Karpas-422 (cell line): ENCODE results near the gene TUBA4A. TPM values are rescaled to one million over a fixed set of nuclear protein-coding genes. Genes with fewer than 3 reads are reported as not detected.

Experiments
- DNase-seq: peaks from one replicate; pipeline ENCODE4 v3.0.0-alpha.2; 2015
- H2AFZ ChIP-seq: fragments of 200-600 bp; sonication (generic); 2 replicates; pipeline ENCODE4 v1.6.1; 2014; ENCODE audit warnings: antibody characterized with exemption, low read length, mixed read lengths
- H3K27ac ChIP-seq: fragments of 200-600 bp; sonication (generic); 2 replicates; pipeline ENCODE4 v1.5.1; 2014; ENCODE audit warnings: mild to moderate bottlenecking, low read length, moderate library complexity
- H3K27me3 ChIP-seq: fragments of 200-600 bp; sonication (generic); 2 replicates; pipeline ENCODE4 v1.6.1; 2014; ENCODE audit warnings: low read length, mixed read lengths
- H3K36me3 ChIP-seq: fragments of 200-600 bp; sonication (generic); 2 replicates; pipeline ENCODE4 v1.6.1; 2014; ENCODE audit warnings: low read length, mixed read lengths; ENCODE audit not compliant: insufficient read depth
- H3K4me1 ChIP-seq: fragments of 200-600 bp; sonication (generic); 2 replicates; pipeline ENCODE4 v1.6.1; 2014; ENCODE audit warnings: mild to moderate bottlenecking, low read length, mixed read lengths
- H3K4me2 ChIP-seq: fragments of 200-600 bp; sonication (generic); 2 replicates; pipeline ENCODE4 v1.6.1; 2014; ENCODE audit warnings: low read length, low read depth, mild to moderate bottlenecking; ENCODE audit not compliant: poor library complexity, severe bottlenecking
- H3K4me3 ChIP-seq: fragments of 200-600 bp; sonication (generic); 2 replicates; pipeline ENCODE4 v1.5.1; 2014; ENCODE audit warnings: mild to moderate bottlenecking, antibody characterized with exemption, low read length, mixed read lengths
- H3K79me2 ChIP-seq: fragments of 200-600 bp; sonication (generic); 2 replicates; pipeline ENCODE4 v1.6.1; 2014; ENCODE audit warnings: mild to moderate bottlenecking, low read length, mixed read lengths
- H3K9ac ChIP-seq: fragments of 200-600 bp; sonication (generic); 2 replicates; pipeline ENCODE4 v1.6.0; 2014; ENCODE audit warnings: low read length
- H3K9me2 ChIP-seq: fragments of 200-600 bp; sonication (generic), shearing (Covaris generic); replicated peaks from 2 replicates; pipeline ENCODE4 v1.6.0; 2014; ENCODE audit warnings: mild to moderate bottlenecking, low read length, moderate library complexity; ENCODE audit not compliant: insufficient read depth
- H3K9me3 ChIP-seq: fragments of 300-700, 200-600 bp; sonication (generic); 2 replicates; pipeline ENCODE4 v1.6.1; 2014; ENCODE audit warnings: low read length, mixed read lengths
- H4K20me1 ChIP-seq: fragments of 200-600 bp; sonication (generic); 2 replicates; pipeline ENCODE4 v1.6.1; 2014; ENCODE audit warnings: mild to moderate bottlenecking, antibody characterized with exemption, low read length, low read depth; ENCODE audit not compliant: insufficient read depth
- total RNA-seq: library from RNA; depleted of rRNA; stranded (reverse); fragments of >200 nt; shearing (Covaris generic); gene quantifications from 2 replicates; pipeline ENCODE4 v1.2.3, GENCODE V29; 2014; ENCODE audit warnings: low replicate concordance

Gene TUBA4A
- total RNA-seq, 1 experiment from 2014 or later, result 61.8 TPM

DNA sequence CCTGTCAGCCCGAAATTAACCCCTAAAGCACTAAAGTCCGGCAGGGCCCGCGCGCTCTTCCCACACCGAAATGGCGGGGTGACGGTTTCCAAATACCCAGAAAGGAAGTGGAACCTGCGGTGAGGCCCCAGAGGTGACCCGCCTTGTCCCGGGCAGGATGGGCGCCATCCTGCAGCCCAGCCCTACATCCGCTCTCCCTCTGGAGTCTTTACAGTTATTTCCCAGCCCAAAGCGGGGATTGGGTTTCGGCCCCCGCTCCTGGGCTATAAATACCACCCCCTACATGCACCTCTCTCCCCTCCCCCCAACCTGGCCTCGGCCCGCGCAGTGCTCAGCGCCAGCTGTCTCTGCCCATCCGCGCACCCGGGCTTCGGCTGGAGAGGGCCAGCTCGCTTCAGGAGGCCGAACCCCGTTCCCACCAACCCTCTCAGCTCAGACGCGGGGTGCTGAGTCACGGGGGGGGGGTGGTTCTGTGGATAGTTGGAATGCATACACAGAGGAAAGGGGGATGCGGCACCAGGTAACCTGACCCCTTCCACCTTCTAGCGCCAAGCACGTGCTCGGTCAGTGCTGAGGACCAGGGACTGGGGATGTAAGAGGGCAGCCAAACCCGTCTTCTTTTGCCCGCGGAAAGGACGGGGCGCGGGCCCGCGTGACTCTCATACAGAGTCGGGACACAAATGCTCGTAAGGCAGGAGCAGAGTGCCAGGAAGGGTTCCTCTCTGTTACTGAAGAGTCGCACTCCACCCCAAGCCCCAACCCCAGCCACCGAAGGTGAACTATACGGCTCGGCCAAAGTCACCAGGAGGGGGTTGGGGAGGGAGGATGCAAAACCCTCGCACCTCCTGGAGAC, 592 bp downstream of the TUBA4A start, which contains the start of gene TUBA4B:
TSS of gene TUBA4B (plus strand) at position 344 of the 853 bp plus-strand sequence. CDS start at position 509, 165 bp downstream.
- Histone ChIP-seq H3K27me3 (no peaks in the 10 kb centered on the region), H3K9ac (peak within 1 kb of the TSS; percentile 83), H3K36me3 (no peaks in the 10 kb centered on the region; the same call in 1 of the 2 replicates), H3K4me3 (peak within 1 kb of the TSS; percentile 92), H4K20me1 (peaks cover 23% of the 10 kb centered on the region; the same call in 1 of the 2 replicates), H3K9me2 (no peaks in the 10 kb centered on the region), H3K27ac (peak within 1 kb of the TSS; percentile 71), H3K79me2 (peaks cover 30% of the 10 kb centered on the region), H2AFZ (peak within 1 kb of the TSS; percentile 47; the same call in 1 of the 2 replicates), H3K4me1 (peaks cover 59% of the 10 kb centered on the region), H3K4me2 (peak within 1 kb of the TSS; percentile 88), H3K9me3 (no peaks in the 10 kb centered on the region)
- DNase-seq, result peak; percentile 83

DNA sequence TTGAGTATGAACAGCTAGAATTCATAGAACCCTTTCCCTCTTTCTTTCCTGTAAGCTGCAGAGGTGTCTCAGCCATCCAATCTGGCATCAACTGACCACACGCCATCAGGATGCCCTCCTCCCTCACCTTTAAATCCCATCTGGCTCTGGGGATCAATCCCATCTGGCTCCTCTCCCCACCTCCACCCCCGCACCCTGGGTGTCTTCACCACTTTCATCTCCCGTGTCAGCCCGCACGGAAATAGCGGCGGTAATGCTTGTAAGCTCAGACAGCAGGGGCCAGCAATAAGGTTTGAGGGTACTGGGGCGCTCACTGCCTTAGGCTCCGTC, 1.2 kb downstream of the TUBA4A start:
- Histone ChIP-seq H3K79me2 (peaks cover 30% of the 10 kb centered on the region), H3K27me3 (no peaks in the 10 kb centered on the region), H3K9me2 (no peaks in the 10 kb centered on the region), H2AFZ (peak overlapping the region; percentile 47; the same call in 1 of the 2 replicates), H3K4me2 (peak overlapping the region; percentile 88), H3K27ac (peak overlapping the region; percentile 71), H3K4me3 (peak overlapping the region; percentile 92), H3K36me3 (no peaks in the 10 kb centered on the region; the same call in 1 of the 2 replicates), H3K9ac (peak overlapping the region; percentile 83), H3K4me1 (peaks cover 61% of the 10 kb centered on the region), H3K9me3 (no peaks in the 10 kb centered on the region), H4K20me1 (peaks cover 23% of the 10 kb centered on the region; the same call in 1 of the 2 replicates)
- DNase-seq, result no peak

DNA sequence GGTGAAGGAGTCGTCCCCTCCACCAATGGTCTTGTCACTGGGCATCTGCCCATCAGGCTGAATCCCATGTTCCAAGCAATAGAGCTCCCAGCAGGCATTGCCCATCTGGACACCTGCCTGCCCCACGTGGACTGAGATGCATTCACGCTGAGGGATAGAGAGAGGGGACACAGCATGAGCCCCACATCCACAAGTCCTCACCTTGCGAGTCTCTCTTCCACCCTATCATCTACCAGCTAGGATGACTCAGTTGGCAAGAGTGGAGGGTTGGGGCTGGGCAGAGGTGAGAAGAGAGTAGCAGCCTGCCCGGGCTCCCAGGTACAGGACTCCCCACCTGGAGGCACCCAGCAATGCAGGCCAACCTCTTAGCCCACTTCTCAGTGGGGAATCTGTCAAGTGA, 1.6 kb downstream of the TUBA4A start:
- peak overlapping the region; percentile 88 for H3K4me2 ChIP-seq

DNA sequence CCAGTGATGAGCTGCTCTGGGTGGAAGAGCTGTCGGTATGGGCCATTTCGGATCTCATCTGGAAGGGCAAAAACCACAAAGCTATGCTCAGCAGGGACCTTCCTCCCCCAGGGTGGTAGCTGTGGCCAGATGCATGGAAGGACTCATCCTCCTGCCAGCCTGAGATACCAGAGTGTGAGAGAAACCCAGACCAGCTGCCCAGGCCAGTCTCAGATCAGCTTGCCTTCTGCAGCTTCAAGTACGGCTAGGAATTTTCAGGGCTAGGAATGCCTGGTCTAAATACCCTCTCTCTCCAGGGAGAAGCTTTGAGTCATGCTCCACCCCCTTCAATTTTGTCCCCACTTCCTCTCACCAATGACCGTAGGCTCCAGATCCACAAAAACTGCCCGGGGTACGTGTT, 2.1 kb downstream of the TUBA4A start:
- Histone ChIP-seq H3K27ac (peak overlapping the region; percentile 71; the same call in 1 of the 2 replicates), H3K9ac (peak overlapping the region; percentile 83), H3K79me2 (peaks cover 30% of the 10 kb centered on the region), H3K4me3 (peak overlapping the region; percentile 92), H3K9me3 (no peaks in the 10 kb centered on the region), H3K4me2 (peak overlapping the region; percentile 88), H3K9me2 (no peaks in the 10 kb centered on the region), H3K27me3 (no peaks in the 10 kb centered on the region), H2AFZ (no peak overlapping the region), H3K36me3 (no peaks in the 10 kb centered on the region; the same call in 1 of the 2 replicates), H4K20me1 (peaks cover 23% of the 10 kb centered on the region; the same call in 1 of the 2 replicates), H3K4me1 (peaks cover 69% of the 10 kb centered on the region)
- DNase-seq, result no peak

More for the DNA sequence above, 1.6 kb downstream of the TUBA4A start:
- Histone ChIP-seq H2AFZ (no peak overlapping the region), H4K20me1 (peaks cover 23% of the 10 kb centered on the region; the same call in 1 of the 2 replicates), H3K9ac (peak overlapping the region; percentile 83), H3K79me2 (peaks cover 30% of the 10 kb centered on the region), H3K9me2 (no peaks in the 10 kb centered on the region), H3K36me3 (no peaks in the 10 kb centered on the region; the same call in 1 of the 2 replicates), H3K4me3 (peak overlapping the region; percentile 92), H3K27ac (peak overlapping the region; percentile 71), H3K4me1 (peaks cover 65% of the 10 kb centered on the region), H3K9me3 (no peaks in the 10 kb centered on the region), H3K27me3 (no peaks in the 10 kb centered on the region)
- no peak for DNase-seq

DNA sequence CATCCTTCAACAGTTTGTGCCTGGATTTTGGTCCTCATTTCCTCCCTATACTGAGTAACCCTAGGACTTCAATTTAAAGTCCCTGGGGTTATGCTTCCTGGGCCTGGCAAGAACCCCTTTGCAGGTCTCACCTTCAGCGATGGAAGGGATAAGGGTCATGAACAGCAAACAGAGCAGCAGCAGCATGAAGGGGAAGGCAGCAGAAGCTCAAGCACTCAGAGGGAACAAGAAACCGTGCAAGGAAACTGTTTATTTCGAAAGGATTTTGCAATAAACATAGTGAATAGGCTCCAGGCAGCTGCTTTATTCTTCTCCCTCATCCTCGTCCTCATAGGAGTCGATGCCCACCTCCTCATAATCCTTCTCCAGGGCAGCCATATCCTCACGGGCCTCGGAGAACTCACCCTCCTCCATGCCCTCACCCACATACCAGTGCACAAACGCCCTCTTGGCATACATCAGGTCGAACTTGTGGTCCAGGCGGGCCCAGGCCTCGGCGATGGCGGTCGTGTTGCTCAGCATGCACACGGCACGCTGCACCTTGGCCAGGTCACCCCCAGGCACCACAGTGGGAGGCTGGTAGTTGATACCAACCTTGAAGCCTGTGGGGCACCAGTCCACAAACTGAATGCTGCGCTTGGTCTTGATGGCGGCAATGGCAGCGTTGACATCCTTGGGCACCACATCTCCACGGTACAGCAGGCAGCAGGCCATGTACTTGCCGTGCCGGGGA, 3.5 kb downstream of the TUBA4A start:
- no peak overlapping the region for H2AFZ ChIP-seq
- H3K9ac ChIP-seq, result peak overlapping the region; percentile 54
- H3K4me2 ChIP-seq, result peak overlapping the region; percentile 39
- H3K4me3 ChIP-seq, result no peak overlapping the region; the same call in 1 of the 2 replicates
- no peaks in the 10 kb centered on the region for H3K9me3 ChIP-seq
- no peak for DNase-seq
- no peaks in the 10 kb centered on the region; the same call in 1 of the 2 replicates for H3K36me3 ChIP-seq
- H3K9me2 ChIP-seq, result no peaks in the 10 kb centered on the region
- H3K79me2 ChIP-seq, result peaks cover 43% of the 10 kb centered on the region
- peak overlapping the region; percentile 83 for H3K27ac ChIP-seq
- peaks cover 19% of the 10 kb centered on the region; the same call in 1 of the 2 replicates for H4K20me1 ChIP-seq
- H3K27me3 ChIP-seq, result no peaks in the 10 kb centered on the region
- peaks cover 78% of the 10 kb centered on the region for H3K4me1 ChIP-seq

DNA sequence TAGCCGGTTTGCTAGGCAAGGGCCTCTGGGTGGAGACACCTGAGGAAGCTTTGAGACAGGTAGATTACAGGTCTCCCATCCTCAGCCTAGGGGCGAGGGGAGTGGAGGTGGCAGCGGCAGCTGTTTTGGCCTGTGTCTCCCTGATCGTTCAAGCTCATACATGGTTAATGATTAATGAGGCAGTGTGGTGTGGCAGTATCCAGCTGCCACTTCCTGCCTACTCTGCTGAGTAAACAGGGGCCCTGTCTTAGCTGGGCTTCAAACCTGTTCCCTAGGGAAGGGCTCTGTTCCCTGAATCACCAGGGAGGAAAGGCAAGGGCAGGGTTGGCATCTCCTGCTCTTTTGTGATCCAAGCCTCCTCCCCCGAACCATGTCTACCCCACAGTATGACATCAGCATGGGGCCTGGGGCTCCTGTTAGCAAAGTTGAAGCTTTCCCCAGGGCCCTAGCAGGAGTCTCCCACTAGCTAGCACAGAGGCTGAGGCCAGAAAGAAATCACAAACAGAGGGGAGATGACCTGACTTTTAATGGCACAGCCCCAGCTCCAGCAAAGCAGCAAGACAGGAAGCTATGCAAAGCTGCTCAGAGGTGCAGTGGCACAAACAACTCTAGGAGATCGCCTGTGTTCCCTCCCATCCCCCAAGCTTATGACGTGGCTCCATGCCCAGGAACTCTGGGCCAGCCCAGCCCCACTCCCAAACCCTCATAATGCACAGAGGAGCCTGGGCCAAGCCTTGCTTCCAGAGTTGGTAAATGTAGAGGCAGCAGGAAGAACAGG, 4.3 kb downstream of the TUBA4A start:
- Histone ChIP-seq H3K4me2 (peak overlapping the region; percentile 39), H2AFZ (no peak overlapping the region), H3K9me2 (no peaks in the 10 kb centered on the region), H3K79me2 (peaks cover 43% of the 10 kb centered on the region), H3K36me3 (no peaks in the 10 kb centered on the region; the same call in 1 of the 2 replicates), H3K4me3 (peak overlapping the region; percentile 16; the same call in 1 of the 2 replicates), H4K20me1 (peaks cover 19% of the 10 kb centered on the region; the same call in 1 of the 2 replicates), H3K27me3 (no peaks in the 10 kb centered on the region), H3K9me3 (no peaks in the 10 kb centered on the region), H3K27ac (peak overlapping the region; percentile 83), H3K4me1 (peaks cover 75% of the 10 kb centered on the region), H3K9ac (peak overlapping the region; percentile 54)
- DNase-seq, result peak; percentile 56

DNA sequence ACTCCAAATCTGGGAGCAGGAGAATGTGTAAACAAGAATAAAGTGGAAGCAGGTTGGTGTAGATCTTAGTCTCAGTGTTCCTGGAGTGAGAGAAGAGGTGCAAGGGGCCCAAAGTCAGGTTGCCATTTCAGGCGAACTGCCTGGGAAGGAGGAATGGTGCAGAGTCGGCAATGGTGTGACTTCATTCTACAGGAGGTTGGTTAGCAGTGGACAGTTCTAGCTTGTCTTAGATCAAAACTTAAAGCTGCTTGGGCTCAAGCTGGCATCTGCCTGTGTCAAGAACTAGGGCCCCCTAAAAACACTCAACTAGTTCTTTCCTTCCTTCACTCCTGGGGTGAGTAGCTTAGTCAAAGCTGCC, 4.9 kb downstream of the TUBA4A start:
- Histone ChIP-seq H2AFZ (no peak overlapping the region), H3K36me3 (no peaks in the 10 kb centered on the region; the same call in 1 of the 2 replicates), H3K27ac (peak overlapping the region; percentile 83), H3K4me1 (peaks cover 73% of the 10 kb centered on the region), H3K27me3 (no peaks in the 10 kb centered on the region), H3K79me2 (peaks cover 43% of the 10 kb centered on the region), H3K9me3 (no peaks in the 10 kb centered on the region), H3K9me2 (no peaks in the 10 kb centered on the region), H4K20me1 (peaks cover 19% of the 10 kb centered on the region; the same call in 1 of the 2 replicates), H3K9ac (peak overlapping the region; percentile 54; the same call in 1 of the 2 replicates), H3K4me2 (peak overlapping the region; percentile 39), H3K4me3 (peak overlapping the region; percentile 16; the same call in 1 of the 2 replicates)
- DNase-seq, result no peak
